ES-I3 (cell line): Measurements from ENCODE around the gene TP73.
A peak's percentile ranks its signal among the peaks of the same experiment; 100 is the strongest.

ENCODE experiments used
- H3K36me3 ChIP-seq: 2 replicates; pipeline ENCODE4 v1.6.1; 2013; ENCODE audit warnings: mild to moderate bottlenecking, low read length, control low read depth, moderate library complexity; ENCODE audit not compliant: insufficient read depth
- H3K4me1 ChIP-seq: 2 replicates; pipeline ENCODE4 v1.6.1; 2013; ENCODE audit warnings: mild to moderate bottlenecking, control low read depth, low read length; ENCODE audit not compliant: insufficient read depth
- H3K9ac ChIP-seq: 2 replicates; pipeline ENCODE4 v1.6.1; 2013; ENCODE audit warnings: low read depth, mild to moderate bottlenecking, low read length, moderate library complexity
- H3K9me3 ChIP-seq: 2 replicates; pipeline ENCODE4 v1.6.1; 2013; ENCODE audit warnings: mild to moderate bottlenecking, low read length, moderate library complexity; ENCODE audit not compliant: control insufficient read depth, insufficient read depth

TP73 gene

GRCh38 chr1:3673381-3674099 lies 21.2 kb downstream of the TP73 start:
- peaks cover 19% of the 10 kb centered on the region; the same call in 1 of the 2 replicates for H3K4me1 ChIP-seq

DNA sequence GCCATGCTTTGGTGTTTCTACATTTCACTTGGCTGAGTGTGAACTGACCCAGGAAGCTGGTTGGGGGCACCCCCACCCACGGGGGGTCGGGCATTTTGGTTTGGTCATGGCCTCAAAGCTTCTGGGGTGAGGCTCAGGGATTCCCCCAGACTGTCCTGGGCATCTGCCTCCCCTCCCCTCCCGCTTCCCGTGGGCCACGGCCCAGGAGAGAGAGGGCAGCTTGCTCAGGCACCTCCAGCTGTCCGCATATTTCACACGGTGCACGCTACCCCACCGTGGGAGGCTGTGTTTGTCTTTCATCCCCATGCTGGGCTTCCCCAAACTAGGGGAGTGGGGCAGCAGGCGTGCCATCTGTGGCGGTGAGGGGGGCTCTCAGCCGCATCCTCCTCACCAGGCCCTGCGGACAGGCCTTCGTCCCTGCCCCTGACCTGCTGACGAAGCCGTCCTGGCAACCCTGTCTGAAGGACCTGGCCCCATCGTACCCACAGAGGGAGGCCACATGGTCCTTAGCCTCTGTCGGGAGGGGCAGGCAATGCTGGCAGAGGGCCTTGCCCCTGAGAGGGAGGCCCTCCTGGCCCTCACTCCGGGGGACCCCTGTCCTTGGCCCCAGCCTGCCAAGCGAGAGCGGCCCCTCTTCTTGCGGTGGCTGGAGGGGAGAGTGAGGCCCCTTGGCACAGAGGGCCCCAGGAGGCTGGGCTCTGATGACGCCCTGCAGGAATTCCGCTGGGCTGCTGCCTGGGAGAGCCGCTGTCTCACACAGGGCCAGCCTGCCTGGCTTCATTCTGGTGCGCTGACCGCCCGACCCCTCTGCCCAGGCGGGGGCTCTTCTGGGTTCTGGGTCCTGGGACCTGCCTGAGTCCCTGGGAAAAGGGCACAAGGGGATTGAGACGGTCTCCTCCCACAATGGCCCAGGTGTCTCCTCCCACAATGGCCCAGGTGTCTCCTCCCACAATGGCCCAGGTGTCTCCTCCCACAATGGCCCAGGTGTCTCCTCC lies 22.1 kb downstream of the TP73 start:
- Histone ChIP-seq H3K4me1 (peaks cover 19% of the 10 kb centered on the region; the same call in 1 of the 2 replicates), H3K9me3 (no peaks in the 10 kb centered on the region), H3K36me3 (no peaks in the 10 kb centered on the region), H3K9ac (no peak overlapping the region)

More at GRCh38 chr1:3673381-3674099, 21.2 kb downstream of the TP73 start:
- Histone ChIP-seq H3K36me3 (no peaks in the 10 kb centered on the region), H3K9ac (no peak overlapping the region), H3K9me3 (no peaks in the 10 kb centered on the region)

GRCh38 chr1:3675436-3675835 lies 23.1 kb downstream of the TP73 start:
- H3K9ac ChIP-seq = peak overlapping the region; percentile 15
- H3K9me3 ChIP-seq = no peaks in the 10 kb centered on the region
- no peaks in the 10 kb centered on the region for H3K36me3 ChIP-seq
- H3K4me1 ChIP-seq = peaks cover 19% of the 10 kb centered on the region; the same call in 1 of the 2 replicates

GRCh38 chr1:3676581-3677470 lies 24.5 kb downstream of the TP73 start:
- Histone ChIP-seq H3K4me1 (peaks cover 14% of the 10 kb centered on the region; the same call in 1 of the 2 replicates), H3K9me3 (no peaks in the 10 kb centered on the region), H3K9ac (no peak overlapping the region), H3K36me3 (no peaks in the 10 kb centered on the region)

GRCh38 chr1:3677484-3677883 lies 25.2 kb downstream of the TP73 start:
- H3K9ac ChIP-seq = no peak overlapping the region
- H3K9me3 ChIP-seq = no peaks in the 10 kb centered on the region
- peaks cover 10% of the 10 kb centered on the region; the same call in 1 of the 2 replicates for H3K4me1 ChIP-seq
- H3K36me3 ChIP-seq = no peaks in the 10 kb centered on the region

DNA sequence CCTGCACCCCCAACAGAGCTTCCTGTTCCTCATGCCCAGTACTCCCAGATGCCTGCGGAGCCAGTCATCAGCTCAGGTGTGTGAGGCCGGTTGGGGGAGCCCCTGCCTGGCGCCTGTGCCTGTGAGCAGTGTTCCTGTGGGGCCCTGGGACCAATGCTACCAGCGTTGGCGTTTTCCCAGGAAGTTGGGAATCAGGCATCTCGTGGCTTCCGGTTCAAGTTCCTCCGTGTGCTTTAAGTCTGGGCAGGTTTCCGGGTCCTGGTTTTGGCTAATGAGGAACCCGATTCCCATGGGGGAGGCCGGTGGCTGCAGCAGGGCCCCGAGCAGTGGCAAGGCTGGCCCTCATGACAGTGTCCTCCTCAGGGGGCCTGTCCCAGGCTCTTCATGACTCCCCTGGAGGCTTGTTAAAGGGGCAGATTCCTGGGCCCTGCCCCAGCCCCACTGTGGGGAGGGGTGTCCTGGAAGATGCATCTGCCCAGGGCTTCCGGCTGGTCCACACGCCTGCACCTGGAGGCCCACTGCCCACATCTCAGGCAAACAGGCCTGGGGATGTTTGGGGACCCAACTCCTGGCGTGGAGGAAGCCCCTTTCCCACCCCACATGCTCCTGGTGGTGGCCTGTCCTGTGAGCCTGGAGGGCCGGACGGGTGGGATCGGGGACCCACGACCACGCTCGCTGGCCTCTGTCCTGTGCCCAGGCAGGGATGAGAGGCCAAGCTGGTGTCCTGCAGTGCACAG lies 26.2 kb downstream of the TP73 start:
- no peak overlapping the region for H3K9ac ChIP-seq
- H3K36me3 ChIP-seq = no peaks in the 10 kb centered on the region
- H3K9me3 ChIP-seq = no peaks in the 10 kb centered on the region
- peaks cover 10% of the 10 kb centered on the region; the same call in 1 of the 2 replicates for H3K4me1 ChIP-seq

- Histone ChIP-seq H3K4me1 (peaks cover 6% of the 10 kb centered on the region; the same call in 1 of the 2 replicates), H3K9ac (no peak overlapping the region), H3K36me3 (no peaks in the 10 kb centered on the region), H3K9me3 (no peaks in the 10 kb centered on the region)
Measured at GRCh38 chr1:3679098-3679555, 26.8 kb downstream of the TP73 start.

- no peak overlapping the region for H3K9ac ChIP-seq
- no peaks in the 10 kb centered on the region for H3K36me3 ChIP-seq
- no peaks in the 10 kb centered on the region for H3K9me3 ChIP-seq
- no peaks in the 10 kb centered on the region; the same call in 1 of the 2 replicates for H3K4me1 ChIP-seq
Measured at GRCh38 chr1:3679799-3680453, 27.6 kb downstream of the TP73 start.

- H3K9ac ChIP-seq = no peak overlapping the region
- H3K4me1 ChIP-seq = no peaks in the 10 kb centered on the region; the same call in 1 of the 2 replicates
Measured at GRCh38 chr1:3680488-3681230, 28.3 kb downstream of the TP73 start.

DNA sequence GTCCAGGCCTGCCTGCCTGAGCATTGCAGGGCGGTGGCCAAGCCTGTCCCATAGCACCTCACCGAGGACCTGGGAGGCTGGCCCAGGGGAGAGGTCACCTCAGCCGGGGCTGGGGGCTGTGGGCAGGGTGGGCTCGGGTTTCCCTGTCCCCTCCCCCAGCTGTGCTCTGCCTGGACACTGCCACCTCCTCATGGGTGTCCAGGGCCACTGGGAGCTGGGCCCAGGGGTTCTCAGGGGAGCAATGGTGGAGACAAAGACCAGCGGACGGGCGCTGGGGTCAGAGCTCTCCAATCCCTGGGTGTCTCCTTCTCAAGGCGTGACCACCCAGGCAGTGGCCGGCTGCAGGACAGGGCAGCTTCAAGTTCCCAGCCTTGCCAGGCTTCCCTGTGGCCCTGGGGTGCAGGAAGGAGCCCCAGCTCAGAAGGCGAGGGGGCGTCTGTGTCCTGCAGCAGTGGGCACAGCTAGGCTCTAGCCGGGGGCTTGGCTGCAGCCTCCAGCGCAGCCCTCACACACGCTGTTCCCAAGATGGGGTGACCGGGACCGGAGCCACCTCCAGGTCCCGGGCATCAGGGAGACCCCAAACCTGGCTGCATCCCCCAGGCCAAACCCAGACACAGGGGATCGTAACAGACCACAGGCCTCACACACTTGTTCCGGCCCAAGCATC lies 29.0 kb downstream of the TP73 start:
- Histone ChIP-seq H3K36me3 (no peaks in the 10 kb centered on the region), H3K4me1 (no peaks in the 10 kb centered on the region; the same call in 1 of the 2 replicates), H3K9me3 (no peaks in the 10 kb centered on the region), H3K9ac (no peak overlapping the region)

More at GRCh38 chr1:3680488-3681230, 28.3 kb downstream of the TP73 start:
- Histone ChIP-seq H3K9me3 (no peaks in the 10 kb centered on the region), H3K36me3 (no peaks in the 10 kb centered on the region)

DNA sequence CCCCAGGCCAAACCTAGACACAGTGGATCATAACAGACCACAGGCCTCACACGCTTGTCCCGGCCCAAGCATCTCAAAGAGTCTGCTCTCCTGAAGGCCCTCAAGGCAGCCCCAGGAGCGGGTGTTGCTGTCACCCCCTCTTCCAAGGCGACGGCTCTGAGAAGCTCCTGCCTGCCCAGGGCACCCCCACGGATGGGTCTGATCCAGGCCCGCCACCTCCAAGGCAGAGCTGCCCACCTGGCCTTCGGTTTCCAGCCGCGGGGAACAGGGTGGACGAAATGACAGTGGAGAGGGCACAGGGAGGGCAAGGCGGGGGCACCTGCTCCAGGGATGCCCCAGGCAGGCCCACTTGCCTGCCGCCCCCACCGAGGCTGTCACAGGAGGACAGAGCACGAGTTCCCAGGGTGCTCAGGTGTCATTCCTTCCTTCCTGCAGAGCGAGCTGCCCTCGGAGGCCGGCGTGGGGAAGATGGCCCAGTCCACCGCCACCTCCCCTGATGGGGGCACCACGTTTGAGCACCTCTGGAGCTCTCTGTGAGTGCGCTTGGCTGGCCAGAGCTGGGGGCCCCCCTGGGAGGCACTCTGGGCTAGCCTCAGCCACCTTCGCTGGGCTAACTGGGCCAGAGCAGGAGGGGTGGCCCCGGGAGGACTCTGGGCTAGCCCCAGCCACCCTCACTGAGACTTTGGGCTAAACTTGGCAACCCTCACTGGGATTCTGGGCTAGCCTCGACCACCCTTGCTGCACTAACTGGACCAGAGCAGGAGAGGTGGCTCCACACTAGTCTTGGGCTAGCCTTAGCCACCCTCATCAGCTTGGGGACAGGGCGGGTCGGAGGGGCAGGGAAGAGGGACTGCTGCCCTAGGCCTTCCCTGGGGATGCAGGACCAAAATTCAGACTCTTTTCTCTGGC lies 29.8 kb downstream of the TP73 start:
- Histone ChIP-seq H3K9ac (no peak overlapping the region), H3K4me1 (no peaks in the 10 kb centered on the region; the same call in 1 of the 2 replicates)

More for the DNA sequence above, 29.8 kb downstream of the TP73 start:
- no peaks in the 10 kb centered on the region for H3K9me3 ChIP-seq
- H3K36me3 ChIP-seq = no peaks in the 10 kb centered on the region
